Uterus (tissue), 2 donors: ENCODE measurements around the gene RAB42.

Source experiments
- CTCF ChIP-seq, 4 experiments: fragments of 200-600 bp in 2 of 4; fragments of 450-650 bp in 2 of 4; sonication (generic) in 2 of 4; IDR thresholded peaks; one replicate each; pipeline ENCODE4 v1.5.1; 2016 to 2019; ENCODE audit warnings: antibody characterized with exemption in 4 of 4, mild to moderate bottlenecking in 2 of 4, moderate library complexity in 1 of 4
- POLR2A ChIP-seq, 2 donors: fragments of 450-650 bp; IDR thresholded peaks; one replicate each; pipeline ENCODE4 v1.6.1; 2016; ENCODE audit warnings: antibody characterized with exemption in 2 of 2, mild to moderate bottlenecking in 1 of 2, moderate library complexity in 1 of 2

GRCh38 chr1:28552758-28553663 lies 39.1 kb upstream of the RAB42 start, which contains the start of gene TRNAU1AP:
- peak in 2 of 4 experiments; percentile 42 to 46 for TF ChIP-seq CTCF (IDR thresholded peaks at IDR 0.05)
- TF ChIP-seq POLR2A (IDR thresholded peaks at IDR 0.05): peak; percentile 58 to 82
